HL-60 (cell line): ENCODE results near the gene CHRNA3.
"Not testable (repeated sequence)": the region's sequence is repeated elsewhere in the genome, so short reads cannot be mapped to it uniquely, and the experiment has no call there.

Source experiments
- DNase-seq, 2 experiments: peaks; one replicate each; pipeline ENCODE4 v3.0.0-alpha.2; 2010 to 2020; ENCODE audit warnings: low read depth in 1 of 2, low spot score in 1 of 2
- H3K27ac ChIP-seq: fragments of 250-450 bp; sonication (Bioruptor Pico); replicated peaks from 2 replicates; pipeline ENCODE4 v1.5.1; 2020; ENCODE audit warnings: mild to moderate bottlenecking, moderate library complexity
- H3K27me3 ChIP-seq: fragments of 250-450 bp; sonication (Bioruptor Pico); 2 replicates; pipeline ENCODE4 v1.5.1; 2021; ENCODE audit warnings: mild to moderate bottlenecking, moderate library complexity; ENCODE audit not compliant: insufficient read depth, poor library complexity, severe bottlenecking
- H3K4me3 ChIP-seq: replicated peaks from 2 replicates; pipeline ENCODE4 v1.5.1; 2011; ENCODE audit warnings: mild to moderate bottlenecking, control low read depth, low read length; ENCODE audit not compliant: insufficient read depth
- GABPA ChIP-seq: IDR thresholded peaks from 2 replicates; pipeline ENCODE4 v1.6.1; 2012; ENCODE audit warnings: low read depth
- POLR2AphosphoS5 ChIP-seq: IDR thresholded peaks from 2 replicates; pipeline ENCODE4 v1.6.1; 2012; ENCODE audit warnings: low read depth
- REST ChIP-seq: IDR thresholded peaks from 2 replicates; pipeline ENCODE4 v1.6.1; 2012; ENCODE audit warnings: low read depth; ENCODE audit not compliant: insufficient replicate concordance
- SPI1 ChIP-seq: IDR thresholded peaks from 2 replicates; pipeline ENCODE4 v1.6.1; 2012; ENCODE audit warnings: low read depth, mild to moderate bottlenecking, borderline replicate concordance
- TF ChIP-seq, protein P1 (sequence below): IDR thresholded peaks from one replicate; pipeline ENCODE4 v1.5.1; 2011; ENCODE audit warnings: low read length, control low read depth, inconsistent platforms; ENCODE audit not compliant: insufficient read depth

Gene CHRNA3

GRCh38 chr15:78614021-78614420, 6.8 kb downstream of the CHRNA3 start:
- TF ChIP-seq, protein P1, sequence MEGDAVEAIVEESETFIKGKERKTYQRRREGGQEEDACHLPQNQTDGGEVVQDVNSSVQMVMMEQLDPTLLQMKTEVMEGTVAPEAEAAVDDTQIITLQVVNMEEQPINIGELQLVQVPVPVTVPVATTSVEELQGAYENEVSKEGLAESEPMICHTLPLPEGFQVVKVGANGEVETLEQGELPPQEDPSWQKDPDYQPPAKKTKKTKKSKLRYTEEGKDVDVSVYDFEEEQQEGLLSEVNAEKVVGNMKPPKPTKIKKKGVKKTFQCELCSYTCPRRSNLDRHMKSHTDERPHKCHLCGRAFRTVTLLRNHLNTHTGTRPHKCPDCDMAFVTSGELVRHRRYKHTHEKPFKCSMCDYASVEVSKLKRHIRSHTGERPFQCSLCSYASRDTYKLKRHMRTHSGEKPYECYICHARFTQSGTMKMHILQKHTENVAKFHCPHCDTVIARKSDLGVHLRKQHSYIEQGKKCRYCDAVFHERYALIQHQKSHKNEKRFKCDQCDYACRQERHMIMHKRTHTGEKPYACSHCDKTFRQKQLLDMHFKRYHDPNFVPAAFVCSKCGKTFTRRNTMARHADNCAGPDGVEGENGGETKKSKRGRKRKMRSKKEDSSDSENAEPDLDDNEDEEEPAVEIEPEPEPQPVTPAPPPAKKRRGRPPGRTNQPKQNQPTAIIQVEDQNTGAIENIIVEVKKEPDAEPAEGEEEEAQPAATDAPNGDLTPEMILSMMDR, result no peak
- TF ChIP-seq POLR2AphosphoS5 (no peak), GABPA (no peak), REST (no peak), SPI1 (no peak)
- Histone ChIP-seq H3K27ac (no peak overlapping the region), H3K27me3 (peaks cover 4% of the 10 kb centered on the region), H3K4me3 (no peak overlapping the region)
- DNase-seq, result no peak

DNA sequence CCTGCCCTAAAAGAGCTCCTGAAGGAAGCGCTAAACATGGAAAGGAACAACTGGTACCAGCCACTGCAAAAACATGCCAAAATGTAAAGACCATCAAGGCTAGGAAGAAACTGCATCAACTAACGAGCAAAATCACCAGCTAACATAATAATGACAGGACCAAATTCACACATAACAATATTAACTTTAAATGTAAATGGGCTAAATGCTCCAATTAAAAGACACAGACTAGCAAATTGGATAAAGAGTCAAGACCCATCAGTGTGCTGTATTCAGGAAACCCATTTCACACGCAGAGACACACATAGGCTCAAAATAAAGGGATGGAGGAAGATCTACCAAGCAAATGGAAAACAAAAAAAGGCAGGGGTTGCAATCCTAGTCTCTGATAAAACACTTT, 11.2 kb downstream of the CHRNA3 start:
- DNase-seq, H3K27ac ChIP-seq, H3K27me3 ChIP-seq, H3K4me3 ChIP-seq: not testable (repeated sequence)

DNA sequence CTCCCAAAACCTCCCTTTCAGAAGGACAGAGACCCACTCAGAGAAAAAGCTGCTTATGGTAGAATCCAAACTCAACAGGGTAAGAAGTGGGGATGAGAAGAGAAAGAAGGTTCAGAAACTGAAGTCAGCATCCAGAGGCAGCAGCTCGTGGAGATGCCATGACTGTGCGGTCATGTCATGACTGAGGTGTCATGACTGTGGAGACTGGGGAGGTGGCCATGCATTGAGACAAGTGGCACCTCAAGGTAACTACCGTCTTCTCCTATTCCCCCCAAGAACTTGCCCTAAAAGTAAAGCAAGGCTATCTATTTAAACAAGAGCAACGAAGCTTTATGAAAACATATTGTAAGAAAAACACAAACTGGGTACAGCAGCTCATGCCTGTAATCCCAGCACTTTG, 15.1 kb downstream of the CHRNA3 start:
- TF ChIP-seq POLR2AphosphoS5 (no peak), GABPA (no peak), REST (no peak), SPI1 (no peak)
- TF ChIP-seq, protein P1, result no peak
- Histone ChIP-seq H3K27me3 (no peaks in the 10 kb centered on the region), H3K27ac (no peak overlapping the region), H3K4me3 (no peak overlapping the region)
- DNase-seq, result no peak

DNA sequence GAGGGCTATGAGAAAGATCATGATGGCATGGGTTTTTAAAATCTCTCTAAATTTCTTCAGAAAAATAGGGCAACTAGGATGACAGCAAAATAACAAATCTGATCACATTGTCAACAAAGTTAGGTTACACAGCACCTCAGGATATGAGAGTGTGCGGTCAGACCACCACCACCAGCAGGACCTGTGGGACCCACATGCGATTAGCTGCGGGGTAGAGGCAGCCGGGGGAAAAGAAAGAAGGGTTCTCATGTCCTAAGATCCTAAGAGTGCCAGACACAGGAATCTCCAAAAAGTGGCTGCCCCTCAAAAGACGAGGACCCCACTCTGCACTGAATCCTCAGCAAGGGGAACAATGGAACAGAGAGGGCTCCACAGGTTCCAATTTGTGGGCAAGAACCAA, 15.6 kb downstream of the CHRNA3 start:
- H3K4me3 ChIP-seq, result no peak overlapping the region
- no peaks in the 10 kb centered on the region for H3K27me3 ChIP-seq
- TF ChIP-seq, protein P1, result no peak
- no peak for TF ChIP-seq POLR2AphosphoS5
- no peak for TF ChIP-seq REST
- TF ChIP-seq GABPA, result no peak
- TF ChIP-seq SPI1, result no peak
- H3K27ac ChIP-seq, result no peak overlapping the region
- no peak for DNase-seq
